Keratinocyte (primary cell): ENCODE measurements around the gene OR52A1. TPM values are rescaled to one million over a fixed set of nuclear protein-coding genes. Genes with fewer than 3 reads are reported as not detected.

Source experiments
- DNase-seq: peaks from one replicate; pipeline ENCODE4 v3.0.0-alpha.2; 2011; ENCODE audit warnings: low read depth, missing footprints, low spot score
- FAIRE-seq: peaks from 2 replicates; lab custom pipeline; 2011; peaks lifted over from hg19 to GRCh38; lab: Jason Lieb, UNC
- H2AFZ ChIP-seq: 2 replicates; pipeline ENCODE4 v1.6.0; 2012; ENCODE audit warnings: low read length, control low read depth, inconsistent platforms; ENCODE audit not compliant: control insufficient read depth
- H3K27ac ChIP-seq: 2 replicates; pipeline ENCODE4 v1.5.1; 2011; ENCODE audit warnings: low read length; ENCODE audit not compliant: control insufficient read depth, insufficient read depth
- H3K27me3 ChIP-seq: 3 replicates; pipeline ENCODE4 v1.6.0; 2011; ENCODE audit warnings: low read length; ENCODE audit not compliant: control insufficient read depth, insufficient read depth; ENCODE audit errors: extremely low read depth
- H3K36me3 ChIP-seq, 2 experiments: 2 replicates in 1 of 2; 3 replicates in 1 of 2; pipeline ENCODE4 v1.5.1; 2011; ENCODE audit warnings: low read length in 2 of 2, mild to moderate bottlenecking in 1 of 2; ENCODE audit not compliant: control insufficient read depth in 2 of 2, insufficient read depth in 2 of 2; ENCODE audit errors: extremely low read depth in 1 of 2
- H3K4me1 ChIP-seq: 3 replicates; pipeline ENCODE4 v1.5.1; 2011; ENCODE audit warnings: low read length; ENCODE audit not compliant: control insufficient read depth, insufficient read depth; ENCODE audit errors: extremely low read depth
- H3K4me2 ChIP-seq: 3 replicates; pipeline ENCODE4 v1.6.0; 2011; ENCODE audit warnings: low read depth, low read length; ENCODE audit not compliant: control insufficient read depth, insufficient read depth; ENCODE audit errors: extremely low read depth
- H3K4me3 ChIP-seq, 3 experiments: fragments of 200-600 bp in 1 of 3; sonication (generic) in 1 of 3; 2 replicates in 2 of 3; 3 replicates in 1 of 3; pipeline ENCODE4 v1.5.1; 2011 to 2016; ENCODE audit warnings: low read length in 3 of 3, mild to moderate bottlenecking in 3 of 3, control low read depth in 2 of 3, inconsistent platforms in 1 of 3, low read depth in 1 of 3, mixed read lengths in 1 of 3, mixed run types in 1 of 3, moderate library complexity in 1 of 3; ENCODE audit not compliant: control insufficient read depth in 2 of 3, insufficient read depth in 2 of 3; ENCODE audit errors: extremely low read depth in 1 of 3
- H3K79me2 ChIP-seq: 2 replicates; pipeline ENCODE4 v1.6.0; 2012; ENCODE audit warnings: low read length; ENCODE audit not compliant: control insufficient read depth, insufficient read depth
- H3K9ac ChIP-seq: 3 replicates; pipeline ENCODE4 v1.6.0; 2011; ENCODE audit warnings: low read length; ENCODE audit not compliant: control insufficient read depth, insufficient read depth; ENCODE audit errors: extremely low read depth
- H3K9me1 ChIP-seq: 3 replicates; pipeline ENCODE4 v1.6.0; 2011; ENCODE audit warnings: low read length; ENCODE audit not compliant: control insufficient read depth, insufficient read depth; ENCODE audit errors: extremely low read depth
- H3K9me3 ChIP-seq: 2 replicates; pipeline ENCODE4 v1.5.1; 2012; ENCODE audit warnings: low read depth, low read length; ENCODE audit not compliant: control insufficient read depth
- H4K20me1 ChIP-seq: 3 replicates; pipeline ENCODE4 v1.6.0; 2011; ENCODE audit warnings: low read length; ENCODE audit not compliant: control insufficient read depth, insufficient read depth; ENCODE audit errors: extremely low read depth
- EZH2 ChIP-seq: IDR thresholded peaks from one replicate; pipeline ENCODE4 v1.6.1; 2012; ENCODE audit warnings: inconsistent platforms, mild to moderate bottlenecking, low read length, moderate library complexity
- dilution Hi-C: fragments of 300-500 bp; cut with MboI; formaldehyde crosslinking; loops from one replicate; pipeline ENCODE4 v1.7.0; 2020; ENCODE audit warnings: low sequenced_read_pairs; ENCODE audit not compliant: extremely low pct_ligation_motif_present
- polyA plus RNA-seq, 5 experiments: library from polyadenylated mRNA; depleted of rRNA in 3 of 5; stranded (reverse) in 3 of 5; stranded (forward) in 1 of 5; unstranded in 1 of 5; fragments of >200 nt; gene quantifications; 1 replicate in 1 of 5; 2 replicates in 3 of 5; 3 replicates in 1 of 5; pipeline versions ENCODE4 v1.2.1 to v1.2.3, GENCODE V29; 2011 to 2012; ENCODE audit warnings: missing spikeins in 2 of 5, low read depth in 1 of 5, low replicate concordance in 1 of 5
- TF ChIP-seq, protein P1 (sequence below), 3 experiments: IDR thresholded peaks in 1 of 3; conservative IDR thresholded peaks in 1 of 3; optimal IDR thresholded peaks in 1 of 3; 2 replicates in 2 of 3; 3 replicates in 1 of 3; pipeline versions ENCODE3 to v1.5.1; 2011; ENCODE audit warnings: low read length in 3 of 3, mild to moderate bottlenecking in 3 of 3, moderate library complexity in 2 of 3, control low read depth in 1 of 3, inconsistent platforms in 1 of 3; ENCODE audit not compliant: insufficient read depth in 2 of 3; ENCODE audit errors: extremely low read depth in 1 of 3

OR52A1 gene
- polyA plus RNA-seq, 1 donor (not counting 4 experiments of a cell fraction or from before 2014, with no cell fraction given), result not detected

- H3K4me2 ChIP-seq, result no peak overlapping the region
- H3K36me3 ChIP-seq, result no peaks in the 10 kb centered on the region
- no peak for FAIRE-seq
- no peaks in the 10 kb centered on the region for H3K9me3 ChIP-seq
- H4K20me1 ChIP-seq, result no peaks in the 10 kb centered on the region
- no peak overlapping the region for H3K9ac ChIP-seq
- TF ChIP-seq, protein P1, sequence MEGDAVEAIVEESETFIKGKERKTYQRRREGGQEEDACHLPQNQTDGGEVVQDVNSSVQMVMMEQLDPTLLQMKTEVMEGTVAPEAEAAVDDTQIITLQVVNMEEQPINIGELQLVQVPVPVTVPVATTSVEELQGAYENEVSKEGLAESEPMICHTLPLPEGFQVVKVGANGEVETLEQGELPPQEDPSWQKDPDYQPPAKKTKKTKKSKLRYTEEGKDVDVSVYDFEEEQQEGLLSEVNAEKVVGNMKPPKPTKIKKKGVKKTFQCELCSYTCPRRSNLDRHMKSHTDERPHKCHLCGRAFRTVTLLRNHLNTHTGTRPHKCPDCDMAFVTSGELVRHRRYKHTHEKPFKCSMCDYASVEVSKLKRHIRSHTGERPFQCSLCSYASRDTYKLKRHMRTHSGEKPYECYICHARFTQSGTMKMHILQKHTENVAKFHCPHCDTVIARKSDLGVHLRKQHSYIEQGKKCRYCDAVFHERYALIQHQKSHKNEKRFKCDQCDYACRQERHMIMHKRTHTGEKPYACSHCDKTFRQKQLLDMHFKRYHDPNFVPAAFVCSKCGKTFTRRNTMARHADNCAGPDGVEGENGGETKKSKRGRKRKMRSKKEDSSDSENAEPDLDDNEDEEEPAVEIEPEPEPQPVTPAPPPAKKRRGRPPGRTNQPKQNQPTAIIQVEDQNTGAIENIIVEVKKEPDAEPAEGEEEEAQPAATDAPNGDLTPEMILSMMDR (optimal IDR thresholded peaks at IDR 0.05 in 1 of 3, IDR thresholded peaks at IDR 0.05 in 1 of 3, conservative IDR thresholded peaks at IDR 0.05 in 1 of 3; ENCODE audit: extremely low read depth in 1 of 3, insufficient read depth in 2 of 3, low read length in 3 of 3), result no peak
- no peak for TF ChIP-seq EZH2
- dilution Hi-C loops, result no loop called here
- no peak overlapping the region for H3K4me3 ChIP-seq
- DNase-seq, result no peak
- no peaks in the 10 kb centered on the region for H3K27me3 ChIP-seq
- no peak overlapping the region for H2AFZ ChIP-seq
- no peak overlapping the region for H3K27ac ChIP-seq
- no peaks in the 10 kb centered on the region for H3K9me1 ChIP-seq
- no peaks in the 10 kb centered on the region for H3K4me1 ChIP-seq
- H3K79me2 ChIP-seq, result no peaks in the 10 kb centered on the region
Measured at GRCh38 chr11:5196067-5196466, 41.5 kb upstream of the OR52A1 start.

GRCh38 chr11:5192738-5193137, 38.2 kb upstream of the OR52A1 start:
- FAIRE-seq, result no peak
- Histone ChIP-seq H3K36me3 (no peaks in the 10 kb centered on the region), H3K79me2 (no peaks in the 10 kb centered on the region), H3K4me2 (no peak overlapping the region), H3K9me3 (no peaks in the 10 kb centered on the region), H3K9me1 (no peaks in the 10 kb centered on the region), H3K9ac (no peak overlapping the region), H3K4me1 (no peaks in the 10 kb centered on the region), H3K27me3 (no peaks in the 10 kb centered on the region), H4K20me1 (no peaks in the 10 kb centered on the region), H2AFZ (no peak overlapping the region), H3K27ac (no peak overlapping the region), H3K4me3 (no peak overlapping the region)
- dilution Hi-C loops, result no loop called here
- no peak for TF ChIP-seq EZH2
- TF ChIP-seq, protein P1 (optimal IDR thresholded peaks at IDR 0.05 in 1 of 3, IDR thresholded peaks at IDR 0.05 in 1 of 3, conservative IDR thresholded peaks at IDR 0.05 in 1 of 3; ENCODE audit: extremely low read depth in 1 of 3, insufficient read depth in 2 of 3, low read length in 3 of 3), result no peak
- no peak for DNase-seq
